Transverse colon (tissue), 4 donors: ENCODE results near the gene PLP2. TPM values are rescaled to one million over a fixed set of nuclear protein-coding genes. Genes with fewer than 3 reads are reported as not detected.

Source experiments
- DNase-seq: peaks from one replicate; pipeline ENCODE4 v3.0.0-alpha.2; 2019
- H3K27ac ChIP-seq, 4 donors: fragments of 200-600 bp; sonication (generic); 2 replicates each; pipeline ENCODE4 v1.5.1; 2016 to 2018; ENCODE audit warnings: inconsistent platforms in 4 of 4
- H3K27me3 ChIP-seq: fragments of 200-600 bp; sonication (generic); 2 replicates; pipeline ENCODE4 v1.5.1; 2017; ENCODE audit warnings: inconsistent platforms
- H3K36me3 ChIP-seq, 4 donors: fragments of 200-600 bp; sonication (generic); 2 replicates each; pipeline ENCODE4 v1.5.1; 2017 to 2019; ENCODE audit warnings: inconsistent platforms in 4 of 4
- H3K4me1 ChIP-seq, 4 donors: fragments of 200-600 bp; sonication (generic); 2 replicates each; pipeline ENCODE4 v1.5.1; 2017 to 2020; ENCODE audit warnings: inconsistent platforms in 4 of 4
- H3K4me3 ChIP-seq, 4 donors: fragments of 200-600 bp; sonication (generic); 1 replicate in 1 of 4; 2 replicates in 3 of 4; pipeline versions ENCODE4 v1.5.1 to v1.6.1; 2017 to 2019; ENCODE audit warnings: inconsistent platforms in 4 of 4
- H3K9me3 ChIP-seq, 2 donors: fragments of 200-600 bp; sonication (generic); 2 replicates each; pipeline ENCODE4 v1.5.1; 2017 to 2019; ENCODE audit warnings: inconsistent platforms in 2 of 2
- CTCF ChIP-seq, 5 experiments: fragments of 200-600 bp in 3 of 5; fragments of 450-650 bp in 2 of 5; sonication (generic) in 3 of 5; IDR thresholded peaks; 1 replicate in 2 of 5; 2 replicates in 3 of 5; pipeline ENCODE4 v1.5.1; 2016 to 2017; ENCODE audit warnings: antibody characterized with exemption in 5 of 5, inconsistent platforms in 3 of 5, mild to moderate bottlenecking in 2 of 5, moderate library complexity in 1 of 5
- EP300 ChIP-seq: sonication (generic); formaldehyde crosslinking; IDR thresholded peaks from one replicate; pipeline ENCODE4 v1.6.1; 2017; ENCODE audit warnings: antibody characterized with exemption, low read depth
- POLR2A ChIP-seq: fragments of 450-650 bp; IDR thresholded peaks from one replicate; pipeline ENCODE4 v1.6.1; 2016; ENCODE audit warnings: antibody characterized with exemption, mild to moderate bottlenecking, moderate library complexity
- POLR2AphosphoS5 ChIP-seq, 3 donors: sonication (generic); formaldehyde crosslinking; IDR thresholded peaks; one replicate each; pipeline ENCODE4 v1.6.1; 2016; ENCODE audit warnings: antibody characterized with exemption in 3 of 3
- WGBS, 2 donors: methylation state at CpG; one replicate each; pipeline ENCODE4 v1.1.5; 2018; ENCODE audit warnings: low coverage in 1 of 2; 5-methylcytosine and 5-hydroxymethylcytosine counted together
- in situ Hi-C, 4 donors: fragments of 200-750 bp; cut with MboI; loops; one replicate each; pipeline versions ENCODE4 v1.15.0 to v1.15.1; 2017; ENCODE audit warnings: low sequenced_read_pairs in 3 of 4, low pct_ligation_motif_present in 1 of 4, low pct_unique_long_range_greater_than_20kb in 1 of 4
- intact Hi-C: fragments of 100-400 bp; cut with DNase I; formaldehyde crosslinking; loops from one replicate; pipeline ENCODE4 v1.15.1; 2023; ENCODE audit warnings: low total_unique reads
- total RNA-seq, 4 donors: library from RNA; depleted of rRNA; stranded (reverse); fragments of >200 nt; gene quantifications; one replicate each; pipeline ENCODE4 v1.1.0, GENCODE V29; 2016

Gene PLP2
- total RNA-seq, 4 donors from 2014 or later: 31.0 to 60.3 (median 43.2) TPM

GRCh38 chrX:49193542-49193964 lies 21.9 kb downstream of the PLP2 start:
- H3K27me3 ChIP-seq: no peaks in the 10 kb centered on the region
- TF ChIP-seq POLR2AphosphoS5 (IDR thresholded peaks at IDR 0.05) (no peak), POLR2A (no peak), CTCF (IDR thresholded peaks at IDR 0.05) (no peak), EP300 (no peak)
- no peak for DNase-seq
- peaks cover 0 to 12% (median 2%) of the 10 kb centered on the region in 4 donors for H3K4me1 ChIP-seq
- no peak overlapping the region for H3K4me3 ChIP-seq
- in situ Hi-C loops (no loop called here), intact Hi-C loops (no loop called here)
- no peaks in the 10 kb centered on the region for H3K9me3 ChIP-seq
- H3K27ac ChIP-seq: no peak overlapping the region
- no peaks in the 10 kb centered on the region for H3K36me3 ChIP-seq
- 70% methylated on average over 2 of the region's 2 CpGs; no CpG with 5 or more reads in 1 of the 2 donors for WGBS, 2 donors

GRCh38 chrX:49197543-49198087 lies 25.9 kb downstream of the PLP2 start:
- H3K4me1 ChIP-seq: peaks cover 0 to 11% (median 6%) of the 10 kb centered on the region in 4 donors
- TF ChIP-seq POLR2AphosphoS5 (IDR thresholded peaks at IDR 0.05): no peak
- no peak for TF ChIP-seq EP300
- no peak for TF ChIP-seq POLR2A
- TF ChIP-seq CTCF (IDR thresholded peaks at IDR 0.05): no peak
- H3K27me3 ChIP-seq: no peaks in the 10 kb centered on the region

GRCh38 chrX:49198540-49199314 lies 27.0 kb downstream of the PLP2 start:
- Histone ChIP-seq H3K27me3 (no peaks in the 10 kb centered on the region), H3K4me1 (peaks cover 0 to 11% (median 6%) of the 10 kb centered on the region in 4 donors), H3K36me3 (no peaks in the 10 kb centered on the region), H3K4me3 (no peak overlapping the region), H3K9me3 (no peaks in the 10 kb centered on the region), H3K27ac (no peak overlapping the region)
- TF ChIP-seq CTCF (IDR thresholded peaks at IDR 0.05) (no peak), EP300 (no peak), POLR2A (no peak), POLR2AphosphoS5 (IDR thresholded peaks at IDR 0.05) (no peak)
- in situ Hi-C loops: no loop called here
- no peak for DNase-seq
- WGBS, 2 donors: 46% methylated on average over 12 of the region's 12 CpGs; no CpG with 5 or more reads in 1 of the 2 donors
- intact Hi-C loops: no loop called here

More at GRCh38 chrX:49197543-49198087, 25.9 kb downstream of the PLP2 start:
- intact Hi-C loops: no loop called here
- Histone ChIP-seq H3K4me3 (no peak overlapping the region), H3K27ac (no peak overlapping the region), H3K9me3 (no peaks in the 10 kb centered on the region), H3K36me3 (no peaks in the 10 kb centered on the region)
- in situ Hi-C loops: no loop called here
- 75% methylated on average over 13 of the region's 13 CpGs; no CpG with 5 or more reads in 1 of the 2 donors for WGBS, 2 donors
- DNase-seq: no peak

- no peak for DNase-seq
- in situ Hi-C loops: no loop called here
- Histone ChIP-seq H3K36me3 (no peaks in the 10 kb centered on the region), H3K9me3 (no peaks in the 10 kb centered on the region), H3K27me3 (no peaks in the 10 kb centered on the region), H3K27ac (no peak overlapping the region), H3K4me3 (no peak overlapping the region), H3K4me1 (peaks cover 0 to 11% (median 6%) of the 10 kb centered on the region in 4 donors)
- 8 to 45% methylated on average over 2 to 11 of the region's 11 CpGs for WGBS, 2 donors
- intact Hi-C loops: no loop called here
- TF ChIP-seq POLR2AphosphoS5 (IDR thresholded peaks at IDR 0.05) (no peak), POLR2A (no peak)
Measured at GRCh38 chrX:49199315-49199595, 27.6 kb downstream of the PLP2 start.
